Measurements from ENCODE around the gene TMEM233. TPM values are rescaled to one million over a fixed set of nuclear protein-coding genes. Genes with fewer than 3 reads are reported as not detected.
"Not testable (repeated sequence)": the region's sequence is repeated elsewhere in the genome, so short reads cannot be mapped to it uniquely, and the experiment has no call there.

Gene TMEM233
- total RNA-seq, 1 donor from 2014 or later: 0.55 TPM

DNA sequence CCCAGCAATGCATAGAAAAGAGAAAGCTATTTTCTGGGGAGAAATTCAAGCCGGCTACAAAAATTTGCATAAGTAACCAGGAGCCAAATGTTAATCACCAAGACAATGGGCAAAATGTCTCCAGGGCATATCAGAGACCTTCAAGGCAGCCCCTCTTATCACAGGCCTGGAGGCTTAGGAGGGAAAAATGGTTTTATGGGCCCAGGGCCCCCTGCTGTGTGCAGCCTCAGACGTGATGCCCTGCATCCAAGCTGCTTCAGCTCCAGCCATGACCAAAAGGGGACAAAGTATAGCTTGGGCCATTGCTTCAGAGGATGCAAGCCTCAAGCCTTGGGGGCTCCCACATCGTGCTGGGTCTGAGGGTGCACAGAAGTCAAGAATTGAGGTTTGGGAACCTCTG is 15.8 kb downstream of the TMEM233 start:
- no peak for DNase-seq (ENCODE audit: low spot score)

DNA sequence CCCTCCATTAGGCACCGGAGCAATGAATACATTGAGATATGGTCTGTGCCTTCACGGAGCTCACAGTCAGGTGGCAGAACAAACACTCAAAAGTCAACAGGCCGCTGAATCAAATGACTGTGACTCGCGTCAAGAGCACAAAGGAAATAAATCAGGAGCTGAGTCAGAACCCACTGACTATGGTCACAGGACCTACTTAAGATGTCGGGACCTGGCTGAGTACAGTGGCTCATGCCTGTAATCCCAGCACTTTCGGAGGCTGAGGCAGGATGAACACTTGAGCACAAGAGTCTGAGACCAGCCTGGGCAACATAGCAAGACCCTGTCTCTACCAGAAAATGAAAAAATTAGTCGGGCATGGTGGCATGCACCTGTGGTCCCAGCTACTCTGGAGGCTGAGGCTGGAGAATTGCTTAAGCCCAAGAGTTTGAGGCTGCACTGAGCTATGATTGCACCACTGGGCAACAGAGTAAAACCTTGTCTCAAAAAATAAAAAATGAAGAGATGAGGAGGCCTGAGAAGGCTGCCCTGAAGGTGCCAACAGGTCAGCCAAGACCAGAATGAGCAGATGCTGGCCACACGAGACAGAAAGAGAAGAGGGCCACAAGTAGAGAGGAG is 19.9 kb downstream of the TMEM233 start:
- peak; percentile 40 for DNase-seq (ENCODE audit: low spot score)

DNA sequence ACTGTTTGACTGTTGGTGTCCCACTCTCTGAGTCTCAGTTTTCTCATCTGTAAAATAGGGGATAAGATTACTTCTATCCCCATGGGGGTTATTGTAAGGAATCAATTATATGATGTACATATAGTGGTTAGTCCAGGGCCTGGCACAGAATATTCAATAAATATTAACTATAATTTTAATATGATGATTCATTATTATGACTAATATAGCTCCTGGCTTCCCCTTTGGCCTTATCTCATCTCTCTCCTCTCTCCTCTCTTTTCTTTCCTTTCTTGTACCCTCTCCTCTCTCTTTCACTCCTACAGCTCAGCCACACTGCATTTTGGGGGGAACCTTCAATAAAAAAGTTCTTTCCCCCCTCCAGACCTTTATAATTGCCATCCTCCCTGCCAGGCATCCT is 21.1 kb downstream of the TMEM233 start:
- DNase-seq (ENCODE audit: low spot score): no peak

DNA sequence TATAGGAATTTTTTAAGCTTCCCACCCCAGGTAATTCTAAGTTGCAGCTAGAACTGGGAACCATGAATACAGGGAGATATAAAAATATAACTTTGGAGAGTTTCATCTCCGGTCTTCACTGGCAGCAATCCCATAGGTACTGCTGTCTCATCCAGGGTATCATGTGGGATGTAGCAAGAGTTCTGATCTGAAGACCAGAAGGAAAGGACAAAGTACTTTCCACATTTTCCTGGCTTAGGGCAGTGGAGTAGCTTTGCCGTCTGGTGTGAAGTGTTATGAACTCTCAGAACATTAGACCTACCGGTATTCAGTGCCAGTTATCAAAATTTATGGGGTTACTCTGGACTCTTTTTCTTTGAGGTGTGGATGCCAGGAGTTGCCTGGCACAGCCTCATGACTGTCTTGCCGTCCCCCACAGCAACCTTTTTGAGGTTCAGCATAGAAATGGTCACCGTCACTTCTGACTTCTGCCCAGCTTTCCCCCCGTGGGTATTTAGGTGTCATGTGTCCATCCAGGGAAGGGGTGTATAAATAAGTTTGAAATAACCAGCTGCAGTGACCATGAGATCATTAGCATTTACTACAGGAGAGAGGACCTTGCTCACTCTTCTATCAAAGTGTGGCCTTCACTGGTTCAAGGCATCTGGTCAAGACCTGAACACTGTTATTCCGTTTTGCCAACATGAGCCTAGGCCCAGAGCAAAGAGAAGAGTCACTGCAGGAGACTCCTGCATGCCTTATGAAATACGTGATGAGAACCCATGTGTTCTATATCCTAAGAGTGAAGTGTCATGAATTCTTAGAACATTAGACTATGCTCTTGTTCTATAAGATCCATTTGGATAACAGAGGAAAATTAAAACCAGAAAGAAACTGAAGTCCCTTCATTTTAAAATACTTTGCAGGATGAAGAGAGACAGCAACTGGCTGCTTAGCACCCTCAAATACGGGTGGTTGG is 22.2 kb downstream of the TMEM233 start:
- DNase-seq (ENCODE audit: low spot score): no peak

DNA sequence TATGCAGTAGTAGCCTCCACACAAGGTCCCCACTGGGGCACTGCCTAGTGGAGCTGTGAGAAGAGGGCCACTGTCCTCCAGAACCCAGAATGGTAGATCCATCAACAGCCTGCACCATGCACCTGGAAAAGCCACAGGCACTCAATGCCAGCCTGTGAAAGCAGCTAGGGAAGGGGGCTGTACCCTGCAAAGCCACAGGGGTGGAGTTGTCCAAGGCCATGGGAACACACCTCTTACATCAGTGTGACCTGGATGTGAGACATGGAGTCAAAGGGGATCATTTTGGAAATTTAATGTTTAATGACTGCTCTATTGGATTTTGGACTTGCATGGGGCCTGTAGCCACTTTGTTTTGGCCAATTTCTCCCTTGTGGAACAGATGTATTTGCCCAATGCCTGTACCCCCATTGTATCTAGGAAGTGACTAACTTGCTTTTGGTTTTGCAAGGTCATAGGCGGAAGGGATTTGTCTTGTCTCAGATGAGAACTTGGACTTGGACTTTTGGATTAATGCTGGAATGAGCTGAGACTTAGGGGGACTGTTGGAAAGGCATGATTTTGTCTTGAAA is 24.8 kb downstream of the TMEM233 start:
- not testable (repeated sequence) for DNase-seq (ENCODE audit: low spot score)

DNA sequence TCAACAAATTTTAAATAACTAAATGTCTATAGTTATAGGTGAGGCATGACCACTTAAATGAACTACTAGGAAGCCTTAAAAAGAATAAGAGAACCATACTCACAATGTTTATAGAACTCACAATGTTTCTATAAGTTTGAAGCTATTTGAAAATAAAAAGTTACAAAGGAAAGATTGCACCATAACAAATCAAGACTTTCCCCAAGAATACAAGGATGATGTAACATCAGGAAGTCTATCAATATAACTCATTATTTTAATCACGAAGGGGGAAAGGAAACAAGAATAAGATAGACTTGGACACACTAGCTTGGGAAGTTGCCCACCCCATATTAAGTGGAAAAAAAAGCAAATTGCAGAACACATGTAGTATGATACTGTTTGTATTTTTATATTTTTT is 26.9 kb downstream of the TMEM233 start:
- no peak for DNase-seq (ENCODE audit: low spot score)

DNA sequence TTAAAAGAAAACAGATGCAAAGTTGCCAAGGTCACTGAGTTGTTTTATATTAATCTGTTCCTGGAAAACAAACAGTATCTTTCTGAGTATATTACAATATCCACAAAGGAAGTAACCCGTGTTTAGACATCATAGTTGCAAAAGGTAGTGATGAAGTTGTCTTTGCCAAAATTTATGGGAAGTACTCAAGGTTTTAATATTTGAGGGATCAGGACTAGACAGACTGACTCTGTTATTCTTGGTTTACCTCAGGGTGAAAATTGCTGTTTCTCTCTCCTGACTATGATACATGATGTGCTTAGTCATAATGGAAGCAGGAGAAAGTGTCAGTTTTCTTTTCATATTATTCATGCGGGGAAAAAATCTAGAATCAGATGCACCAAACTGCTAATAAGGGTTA is 28.3 kb downstream of the TMEM233 start:
- DNase-seq (ENCODE audit: low spot score): no peak

DNA sequence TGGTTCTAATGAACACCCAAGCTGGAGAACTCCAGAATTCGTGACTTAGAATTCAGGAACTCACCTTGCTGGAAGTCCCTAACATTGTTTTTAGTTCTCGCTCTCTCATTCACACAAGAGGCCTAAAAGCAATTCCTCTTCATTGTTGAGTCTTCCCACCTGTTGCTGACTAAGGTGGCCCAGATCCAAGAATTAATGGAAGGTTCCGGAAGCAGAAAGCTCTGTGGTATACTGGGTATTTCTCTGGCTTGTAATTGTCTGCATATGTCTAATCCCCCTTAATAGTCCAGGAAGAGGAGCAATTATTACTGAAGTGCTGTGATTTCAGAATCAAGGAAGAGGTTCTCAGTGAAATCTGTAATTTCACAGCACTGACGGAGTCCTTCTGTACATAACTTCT is 31.4 kb downstream of the TMEM233 start:
- no peak for DNase-seq (ENCODE audit: low spot score)

DNA sequence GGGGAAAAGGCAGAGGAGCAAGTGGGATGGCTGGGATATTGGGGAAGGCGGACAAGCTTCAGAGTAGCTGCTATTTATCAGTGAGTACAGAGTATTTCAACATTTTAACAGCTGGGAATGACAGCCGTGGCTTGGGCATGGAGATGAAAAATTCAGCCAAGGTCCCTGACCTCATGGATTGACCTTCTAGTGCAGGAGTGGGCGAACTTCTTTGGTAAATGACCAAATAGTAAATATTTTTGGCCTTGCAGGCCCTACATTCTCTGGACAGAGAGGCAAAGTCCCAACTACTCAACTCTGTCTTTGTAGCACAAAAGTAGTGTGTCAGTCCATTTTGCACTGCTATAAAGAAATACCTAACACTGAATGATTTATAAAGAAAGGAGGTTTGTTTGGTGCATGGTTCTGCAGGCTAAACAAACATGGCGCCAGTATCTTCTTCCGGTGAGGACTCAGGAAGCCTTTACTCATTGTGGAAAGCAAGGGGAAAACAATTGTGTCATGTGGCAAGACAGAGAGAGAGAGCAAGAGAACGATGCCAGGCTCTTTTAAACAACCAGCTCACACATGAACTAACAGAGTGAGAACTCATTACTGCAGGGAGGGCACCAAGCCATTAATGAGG is 33.6 kb downstream of the TMEM233 start:
- DNase-seq (ENCODE audit: low spot score): no peak

DNA sequence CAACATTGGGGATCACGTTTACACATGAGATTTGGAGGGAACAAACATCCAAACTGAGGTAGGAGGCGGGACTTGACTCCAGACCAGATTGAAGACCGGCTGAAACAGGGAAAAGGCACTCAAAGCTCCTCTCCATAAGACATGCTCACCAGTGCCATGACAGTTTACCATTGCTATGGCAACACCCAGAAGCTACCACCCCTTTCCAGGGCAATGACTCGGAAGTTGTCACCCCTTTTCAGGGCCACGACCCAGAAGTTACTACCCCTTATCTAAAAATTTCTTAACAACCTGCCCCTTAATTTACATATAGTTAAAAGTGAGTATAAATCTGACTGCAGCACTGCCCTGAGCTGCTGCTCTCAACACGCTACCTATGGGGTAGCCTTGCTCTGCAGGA is 34.1 kb downstream of the TMEM233 start:
- no peak for DNase-seq (ENCODE audit: low spot score)

DNA sequence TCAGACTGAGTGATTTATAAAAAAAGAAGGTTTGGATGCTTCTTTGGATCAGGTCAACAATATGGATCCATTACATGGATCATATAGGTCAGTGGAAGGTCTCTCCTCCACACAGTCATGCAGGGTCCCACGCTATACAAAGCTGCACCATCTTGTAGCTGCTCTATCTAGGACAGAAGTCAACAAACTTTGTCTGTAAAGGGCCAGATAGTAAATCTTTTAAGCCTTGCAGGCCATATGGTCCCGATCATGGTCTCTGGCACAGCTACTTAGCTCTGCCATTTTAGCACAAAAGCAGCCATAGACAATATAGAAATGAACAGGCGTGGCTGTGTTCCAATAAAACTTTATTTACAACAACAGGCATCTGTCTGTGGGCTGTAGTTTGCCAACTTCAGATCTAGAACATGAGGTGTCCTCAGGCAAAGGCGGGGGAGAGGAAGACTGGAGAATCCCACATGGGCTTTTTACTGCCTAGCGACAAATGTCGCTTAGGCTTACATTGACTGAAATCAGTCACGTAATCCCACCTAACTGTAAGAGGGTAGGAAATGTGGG is 36.7 kb downstream of the TMEM233 start:
- DNase-seq (ENCODE audit: low spot score): no peak

DNA sequence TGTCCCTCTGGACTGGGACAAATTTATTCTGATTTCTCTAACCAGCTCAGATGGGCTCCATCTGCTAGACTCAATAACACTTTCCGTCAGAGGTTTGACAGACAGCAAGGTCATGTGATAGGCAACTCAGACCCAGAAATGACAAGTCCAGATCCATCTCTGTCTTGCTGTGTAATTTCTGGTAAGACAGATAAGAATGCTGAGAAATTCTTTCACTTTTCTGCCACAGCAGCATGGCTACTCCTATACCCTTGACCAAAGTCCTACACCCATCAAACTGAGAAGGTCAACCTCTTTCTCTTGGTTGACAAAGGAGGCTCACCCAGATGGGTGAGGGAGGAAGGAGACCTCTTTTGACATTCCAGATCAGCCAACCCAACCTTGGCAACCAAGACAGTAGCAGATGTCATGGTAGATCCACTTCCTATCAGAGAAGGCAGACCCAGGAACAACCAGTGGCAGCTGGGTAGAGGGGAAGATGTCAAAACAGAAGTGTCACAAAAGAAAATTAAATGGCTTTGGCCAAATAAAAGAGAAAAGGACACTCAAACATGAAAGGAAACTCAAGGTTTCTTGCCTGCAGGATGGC is 37.5 kb downstream of the TMEM233 start:
- no peak for DNase-seq (ENCODE audit: low spot score)

DNA sequence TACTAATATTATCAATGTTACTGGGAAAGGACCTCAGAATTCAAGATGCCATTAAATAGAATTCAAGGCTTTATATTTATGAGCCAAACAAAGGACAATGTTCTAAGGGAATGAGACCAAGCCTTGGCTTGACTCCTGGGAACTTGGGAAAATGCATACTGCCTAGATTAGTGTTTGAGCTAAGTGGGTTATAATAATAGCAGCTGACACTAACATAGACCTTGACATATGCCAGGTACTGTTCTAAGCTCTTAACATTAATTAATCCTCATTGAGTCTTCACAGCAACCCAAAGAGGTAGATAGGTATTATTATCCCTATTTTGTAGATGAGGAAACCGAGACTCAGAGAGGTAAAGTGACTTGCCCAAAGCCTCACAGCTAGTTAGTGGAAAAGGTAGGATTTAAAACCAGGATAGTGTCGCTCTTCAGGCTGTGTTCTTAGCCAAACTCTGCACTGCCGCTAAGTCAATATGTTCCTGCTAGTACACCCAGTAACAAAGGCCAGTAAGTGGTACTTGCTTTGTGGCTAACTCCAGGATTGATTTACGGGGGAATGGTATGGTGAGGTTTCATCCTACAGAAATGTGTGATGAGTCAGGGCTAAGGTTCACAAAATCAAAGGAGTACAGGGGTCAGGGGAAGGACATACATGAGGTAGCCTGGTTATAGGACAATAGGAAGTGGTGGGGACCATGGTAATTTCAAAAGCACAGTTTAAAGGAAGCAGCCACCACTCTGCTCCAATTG is 38.5 kb downstream of the TMEM233 start:
- no peak for DNase-seq (ENCODE audit: low spot score)

DNA sequence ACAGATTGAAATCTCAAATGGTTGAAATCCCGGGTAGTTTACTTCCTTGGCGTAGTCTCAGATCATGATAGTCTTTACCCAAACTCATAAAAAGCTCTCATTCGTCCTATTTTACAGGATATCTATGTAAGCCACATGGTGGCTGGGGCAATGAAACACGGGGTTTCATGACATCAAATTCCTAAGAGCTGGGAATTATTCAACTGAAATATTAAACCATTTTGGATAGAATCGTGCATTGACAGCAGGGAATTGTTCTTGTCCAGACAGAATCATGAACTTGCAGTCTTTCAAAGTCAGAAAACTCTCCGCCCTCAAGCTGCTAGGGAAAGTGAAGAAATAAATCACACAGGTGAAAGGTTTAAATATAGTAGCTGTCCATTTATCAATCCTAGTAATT is 41.2 kb downstream of the TMEM233 start:
- DNase-seq (ENCODE audit: low spot score): no peak

DNA sequence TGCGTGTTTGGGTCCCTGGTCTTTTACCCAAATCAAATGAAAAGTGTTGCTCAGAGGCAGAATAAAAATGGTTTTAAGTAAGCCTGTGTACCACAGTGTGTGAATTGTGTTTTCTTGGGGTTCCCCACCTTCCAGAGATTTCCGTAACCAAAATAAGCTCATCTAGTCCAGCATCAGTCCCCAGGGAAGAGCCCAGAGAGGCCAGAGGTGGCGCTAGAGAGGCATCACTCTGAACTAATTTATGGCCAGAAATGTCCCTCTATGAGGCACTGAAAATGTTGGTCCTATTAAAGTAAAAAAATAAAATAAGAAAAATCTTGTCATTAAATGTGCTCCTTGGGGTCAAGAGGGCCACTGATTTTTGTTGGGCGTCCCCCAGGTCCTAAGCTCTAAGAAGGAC is 49.4 kb downstream of the TMEM233 start:
- no peak for DNase-seq (ENCODE audit: low spot score)

DNA sequence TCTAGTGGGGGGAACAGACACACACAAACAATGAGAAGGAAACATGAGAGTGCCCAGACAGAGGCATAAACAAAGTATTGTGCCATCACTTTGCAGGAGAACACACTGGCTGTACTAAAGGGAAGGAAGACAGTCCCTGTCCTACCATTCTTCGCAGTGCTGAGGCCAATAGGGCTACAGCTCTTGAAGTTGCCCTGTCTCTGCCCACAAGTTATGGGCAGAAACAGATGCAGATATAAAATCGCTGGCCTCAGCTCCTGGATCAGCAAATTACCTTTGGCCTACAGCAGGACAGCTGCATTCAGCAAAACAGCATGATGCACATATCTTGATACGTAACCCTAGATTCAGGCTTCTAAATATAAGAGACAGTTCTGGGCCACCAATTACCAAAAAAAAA is 51.4 kb downstream of the TMEM233 start:
- DNase-seq (ENCODE audit: low spot score): no peak

DNA sequence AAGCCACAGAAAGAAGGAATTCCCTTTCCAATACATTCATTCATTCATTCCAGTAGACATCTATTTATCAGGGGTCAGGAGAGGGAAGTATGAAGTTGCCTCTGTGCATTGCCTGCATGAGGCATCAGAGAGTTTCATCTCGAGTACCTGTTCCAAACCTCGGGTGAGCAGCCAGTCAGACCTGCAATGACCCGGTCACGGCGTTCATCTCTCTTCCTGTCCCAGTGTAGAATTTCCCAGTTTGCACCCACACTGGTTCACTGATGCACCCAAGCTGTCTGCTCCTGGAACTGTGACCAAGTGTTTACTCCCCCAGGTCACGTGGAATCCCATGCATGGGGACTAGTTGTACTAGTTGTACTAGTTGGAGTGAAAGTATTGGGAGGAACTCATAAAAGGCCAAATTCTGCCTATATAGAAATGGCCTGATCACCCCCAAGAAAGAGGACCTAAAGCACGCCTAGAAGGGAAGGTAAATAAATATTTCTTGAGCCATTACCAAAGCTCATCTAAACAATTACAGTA is 52.0 kb downstream of the TMEM233 start:
- DNase-seq (ENCODE audit: low spot score): no peak

DNA sequence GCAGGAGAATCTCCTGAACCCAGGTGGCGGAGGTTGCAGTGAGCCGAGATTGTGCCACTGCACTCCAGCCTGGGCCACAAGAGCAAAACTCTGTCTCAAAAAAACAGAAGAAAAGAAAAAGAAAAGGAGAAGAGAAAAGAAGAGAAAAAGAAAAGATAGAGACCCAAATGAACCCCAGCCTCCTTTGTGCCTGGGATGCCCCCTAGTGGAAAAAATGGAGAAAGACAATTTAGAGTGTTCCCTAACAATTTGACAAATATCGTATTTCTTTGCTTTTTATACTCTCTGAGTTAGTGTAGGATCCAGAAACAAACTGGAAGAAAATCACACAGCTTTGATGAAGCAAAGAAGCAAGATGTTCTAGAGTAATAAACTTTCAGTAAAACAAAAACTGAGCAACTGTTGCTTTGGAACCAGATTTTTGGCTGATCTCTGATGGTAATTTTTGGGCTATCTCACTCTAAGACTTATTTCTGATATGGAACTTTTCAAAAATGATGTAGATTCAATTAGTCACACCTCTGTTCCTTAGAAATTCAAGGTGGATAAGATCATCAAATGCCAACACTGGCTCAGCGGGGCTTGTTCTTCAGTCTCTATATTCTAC is 55.7 kb downstream of the TMEM233 start:
- DNase-seq (ENCODE audit: low spot score): no peak

DNA sequence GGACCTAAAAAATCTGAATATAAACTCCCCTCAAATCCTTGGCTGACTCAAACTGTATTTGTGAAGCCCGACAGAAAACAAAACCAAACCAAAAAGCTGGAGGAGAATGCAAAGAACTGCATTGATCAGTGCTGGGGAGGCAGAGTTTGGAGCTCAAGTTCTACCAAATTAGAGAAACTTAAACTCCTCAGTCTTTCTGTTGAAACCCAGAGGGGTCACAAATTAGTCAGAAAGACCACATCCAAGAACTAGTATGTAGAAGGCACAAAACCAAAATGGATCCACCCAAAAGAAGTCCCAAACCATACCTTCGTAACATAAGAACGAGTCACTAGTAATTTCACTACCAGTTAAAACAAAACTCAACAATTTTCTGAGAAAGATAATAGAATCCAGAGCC is 59.1 kb downstream of the TMEM233 start:
- no peak for DNase-seq (ENCODE audit: low spot score)

DNA sequence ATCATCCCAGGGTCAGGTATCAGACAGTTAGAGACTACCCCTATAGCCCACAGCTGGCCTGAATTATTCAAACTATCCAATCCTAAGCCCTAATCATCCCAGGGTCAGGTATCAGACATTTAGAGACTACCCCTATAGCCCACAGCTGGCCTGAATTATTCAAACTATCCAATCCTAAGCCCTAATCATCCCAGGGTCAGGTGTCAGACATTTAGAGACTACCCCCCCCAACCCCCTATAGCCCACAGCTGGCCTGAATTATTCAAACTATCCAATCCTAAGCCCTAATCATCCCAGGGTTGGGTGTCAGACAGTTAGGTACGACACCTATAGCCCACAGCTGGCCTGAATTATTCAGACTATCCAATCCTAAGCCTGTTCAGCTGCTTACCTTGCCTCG is 63.4 kb downstream of the TMEM233 start:
- DNase-seq (ENCODE audit: low spot score): not testable (repeated sequence)
